HG03103 (cell line): Measurements from ENCODE around the gene KAT8.

Source experiments
- ATAC-seq: cut with Tn5 transposase; IDR thresholded peaks from one replicate; pipeline ENCODE4 v1.9.1; 2021; ENCODE audit warnings: low read depth; ENCODE audit not compliant: unreplicated experiment

KAT8 gene

GRCh38 chr16:31117384-31118222 lies at the start of gene KAT8:
Gene KAT8 (plus strand): TSS chr16:31117664. CDS start chr16:31117682, 18 bp downstream.
- ATAC-seq: peak; percentile 81

DNA sequence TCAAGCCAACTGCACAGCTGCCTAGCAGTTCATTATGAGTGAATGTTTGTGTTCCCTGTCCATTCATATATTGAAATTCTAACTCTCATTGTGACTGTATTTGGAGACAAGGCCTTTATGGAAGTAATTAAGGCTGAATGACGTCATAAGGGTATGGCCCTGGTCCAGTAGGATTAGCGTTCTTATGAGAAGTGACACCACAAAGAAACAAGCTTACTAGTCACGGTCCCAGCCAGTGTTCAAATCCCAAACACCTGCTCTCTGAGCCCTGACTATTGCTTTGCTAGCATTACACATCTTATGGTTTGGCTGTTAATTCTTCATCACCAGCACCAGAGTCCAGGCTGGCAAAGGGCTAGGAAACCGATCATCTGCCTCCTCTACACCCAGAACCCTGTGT lies 45.6 kb upstream of the KAT8 start:
- no peak for ATAC-seq

GRCh38 chr16:31072540-31073141 lies 44.8 kb upstream of the KAT8 start:
- ATAC-seq: peak; percentile 1

- peak; percentile 41 for ATAC-seq
These were observed 44.1 kb upstream of the KAT8 start for GRCh38 chr16:31073142-31073969.

- peak; percentile 59 for ATAC-seq
These were observed 43.3 kb upstream of the KAT8 start, which contains the start of the genes ZNF646 and ZNF668 for GRCh38 chr16:31073970-31074813. Gene ZNF646 (plus strand): TSS chr16:31074422. CDS start chr16:31076325, 1,903 bp downstream. Gene ZNF668 (minus strand): TSS chr16:31074240. CDS start chr16:31064459, 9,781 bp downstream.

- ATAC-seq: no peak
These were observed 42.7 kb upstream of the KAT8 start for GRCh38 chr16:31074814-31075183.

- no peak for ATAC-seq
These were observed 41.1 kb upstream of the KAT8 start for GRCh38 chr16:31076319-31076718.

DNA sequence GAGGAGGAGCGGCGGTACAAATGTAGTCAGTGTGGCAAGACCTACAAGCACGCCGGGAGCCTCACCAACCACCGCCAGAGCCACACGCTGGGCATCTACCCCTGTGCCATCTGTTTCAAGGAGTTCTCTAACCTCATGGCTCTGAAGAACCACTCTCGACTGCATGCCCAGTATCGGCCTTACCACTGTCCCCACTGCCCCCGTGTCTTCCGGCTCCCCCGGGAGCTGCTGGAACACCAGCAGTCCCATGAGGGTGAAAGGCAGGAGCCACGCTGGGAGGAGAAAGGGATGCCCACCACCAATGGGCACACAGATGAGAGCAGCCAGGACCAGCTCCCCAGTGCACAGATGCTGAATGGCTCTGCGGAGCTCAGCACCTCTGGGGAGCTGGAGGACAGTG lies 40.4 kb upstream of the KAT8 start:
- no peak for ATAC-seq

DNA sequence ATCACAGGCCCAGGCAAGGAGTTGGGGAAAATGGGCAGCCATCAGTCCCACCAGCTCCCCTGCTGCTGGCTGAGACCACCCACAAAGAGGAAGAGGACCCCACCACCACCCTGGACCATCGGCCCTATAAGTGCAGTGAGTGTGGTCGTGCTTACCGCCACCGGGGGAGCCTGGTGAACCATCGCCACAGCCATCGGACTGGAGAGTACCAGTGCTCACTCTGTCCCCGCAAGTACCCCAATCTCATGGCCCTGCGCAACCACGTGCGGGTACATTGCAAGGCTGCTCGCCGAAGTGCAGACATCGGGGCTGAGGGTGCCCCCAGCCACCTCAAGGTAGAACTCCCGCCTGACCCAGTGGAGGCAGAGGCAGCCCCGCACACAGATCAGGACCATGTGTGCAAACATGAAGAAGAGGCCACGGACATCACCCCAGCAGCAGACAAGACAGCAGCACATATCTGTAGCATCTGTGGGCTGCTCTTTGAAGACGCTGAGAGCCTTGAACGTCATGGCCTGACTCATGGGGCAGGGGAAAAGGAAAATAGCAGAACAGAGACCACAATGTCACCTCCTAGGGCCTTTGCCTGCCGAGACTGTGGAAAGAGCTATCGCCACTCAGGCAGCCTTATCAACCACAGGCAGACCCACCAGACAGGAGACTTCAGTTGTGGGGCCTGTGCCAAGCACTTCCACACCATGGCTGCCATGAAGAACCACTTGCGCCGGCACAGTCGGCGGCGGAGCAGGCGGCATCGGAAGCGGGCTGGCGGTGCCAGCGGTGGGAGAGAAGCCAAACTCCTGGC lies 39.7 kb upstream of the KAT8 start:
- ATAC-seq: no peak

DNA sequence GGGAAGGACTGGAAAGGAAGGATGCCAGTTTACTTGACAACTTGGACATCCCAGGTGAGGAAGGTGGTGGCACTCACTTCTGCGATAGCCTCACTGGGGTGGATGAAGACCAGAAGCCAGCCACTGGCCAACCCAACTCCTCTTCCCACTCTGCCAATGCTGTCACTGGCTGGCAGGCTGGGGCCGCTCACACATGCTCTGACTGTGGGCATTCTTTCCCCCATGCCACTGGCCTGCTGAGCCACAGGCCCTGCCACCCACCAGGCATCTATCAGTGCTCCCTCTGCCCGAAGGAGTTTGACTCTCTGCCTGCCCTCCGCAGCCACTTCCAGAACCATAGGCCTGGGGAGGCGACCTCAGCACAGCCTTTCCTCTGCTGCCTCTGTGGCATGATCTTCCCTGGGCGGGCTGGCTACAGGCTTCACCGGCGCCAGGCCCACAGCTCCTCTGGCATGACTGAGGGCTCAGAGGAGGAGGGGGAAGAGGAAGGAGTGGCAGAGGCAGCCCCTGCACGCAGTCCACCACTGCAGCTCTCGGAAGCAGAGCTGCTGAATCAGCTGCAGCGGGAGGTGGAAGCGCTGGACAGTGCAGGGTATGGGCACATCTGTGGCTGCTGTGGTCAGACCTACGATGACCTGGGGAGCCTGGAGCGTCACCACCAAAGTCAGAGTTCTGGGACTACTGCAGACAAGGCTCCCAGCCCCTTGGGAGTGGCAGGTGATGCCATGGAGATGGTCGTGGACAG lies 38.7 kb upstream of the KAT8 start:
- ATAC-seq: no peak

DNA sequence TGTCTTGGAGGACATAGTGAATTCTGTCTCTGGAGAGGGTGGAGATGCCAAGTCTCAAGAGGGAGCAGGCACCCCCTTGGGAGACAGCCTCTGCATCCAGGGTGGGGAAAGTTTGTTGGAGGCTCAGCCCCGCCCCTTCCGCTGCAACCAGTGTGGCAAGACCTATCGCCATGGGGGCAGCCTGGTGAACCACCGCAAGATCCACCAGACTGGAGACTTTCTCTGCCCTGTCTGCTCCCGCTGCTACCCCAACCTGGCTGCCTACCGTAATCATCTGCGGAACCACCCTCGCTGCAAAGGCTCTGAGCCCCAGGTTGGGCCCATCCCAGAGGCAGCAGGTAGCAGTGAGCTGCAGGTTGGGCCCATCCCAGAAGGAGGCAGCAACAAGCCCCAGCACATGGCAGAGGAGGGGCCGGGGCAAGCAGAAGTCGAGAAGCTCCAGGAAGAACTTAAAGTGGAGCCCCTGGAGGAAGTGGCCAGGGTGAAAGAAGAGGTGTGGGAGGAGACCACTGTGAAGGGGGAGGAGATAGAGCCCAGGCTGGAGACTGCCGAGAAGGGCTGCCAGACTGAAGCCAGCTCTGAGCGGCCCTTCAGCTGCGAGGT lies 38.0 kb upstream of the KAT8 start:
- no peak for ATAC-seq

- ATAC-seq: no peak
These were observed 37.3 kb upstream of the KAT8 start for GRCh38 chr16:31080035-31080629.

DNA sequence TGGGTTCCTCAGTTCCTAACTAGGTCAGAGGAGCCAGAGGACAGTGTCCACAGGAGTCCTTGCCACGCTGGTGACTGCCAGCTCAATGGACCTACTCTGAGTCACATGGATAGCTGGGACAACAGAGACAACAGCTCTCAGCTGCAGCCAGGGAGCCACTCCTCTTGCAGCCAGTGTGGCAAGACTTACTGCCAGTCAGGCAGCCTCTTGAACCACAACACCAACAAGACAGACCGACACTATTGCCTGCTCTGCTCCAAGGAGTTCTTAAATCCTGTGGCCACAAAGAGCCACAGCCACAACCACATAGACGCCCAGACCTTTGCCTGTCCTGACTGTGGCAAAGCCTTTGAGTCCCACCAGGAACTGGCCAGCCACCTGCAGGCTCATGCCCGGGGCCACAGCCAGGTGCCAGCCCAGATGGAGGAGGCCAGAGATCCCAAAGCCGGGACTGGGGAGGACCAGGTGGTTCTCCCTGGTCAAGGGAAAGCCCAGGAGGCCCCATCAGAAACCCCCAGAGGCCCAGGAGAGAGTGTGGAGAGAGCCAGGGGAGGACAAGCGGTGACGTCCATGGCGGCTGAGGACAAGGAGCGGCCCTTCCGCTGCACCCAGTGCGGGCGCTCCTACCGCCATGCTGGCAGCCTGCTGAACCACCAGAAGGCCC lies 36.6 kb upstream of the KAT8 start:
- ATAC-seq: no peak

DNA sequence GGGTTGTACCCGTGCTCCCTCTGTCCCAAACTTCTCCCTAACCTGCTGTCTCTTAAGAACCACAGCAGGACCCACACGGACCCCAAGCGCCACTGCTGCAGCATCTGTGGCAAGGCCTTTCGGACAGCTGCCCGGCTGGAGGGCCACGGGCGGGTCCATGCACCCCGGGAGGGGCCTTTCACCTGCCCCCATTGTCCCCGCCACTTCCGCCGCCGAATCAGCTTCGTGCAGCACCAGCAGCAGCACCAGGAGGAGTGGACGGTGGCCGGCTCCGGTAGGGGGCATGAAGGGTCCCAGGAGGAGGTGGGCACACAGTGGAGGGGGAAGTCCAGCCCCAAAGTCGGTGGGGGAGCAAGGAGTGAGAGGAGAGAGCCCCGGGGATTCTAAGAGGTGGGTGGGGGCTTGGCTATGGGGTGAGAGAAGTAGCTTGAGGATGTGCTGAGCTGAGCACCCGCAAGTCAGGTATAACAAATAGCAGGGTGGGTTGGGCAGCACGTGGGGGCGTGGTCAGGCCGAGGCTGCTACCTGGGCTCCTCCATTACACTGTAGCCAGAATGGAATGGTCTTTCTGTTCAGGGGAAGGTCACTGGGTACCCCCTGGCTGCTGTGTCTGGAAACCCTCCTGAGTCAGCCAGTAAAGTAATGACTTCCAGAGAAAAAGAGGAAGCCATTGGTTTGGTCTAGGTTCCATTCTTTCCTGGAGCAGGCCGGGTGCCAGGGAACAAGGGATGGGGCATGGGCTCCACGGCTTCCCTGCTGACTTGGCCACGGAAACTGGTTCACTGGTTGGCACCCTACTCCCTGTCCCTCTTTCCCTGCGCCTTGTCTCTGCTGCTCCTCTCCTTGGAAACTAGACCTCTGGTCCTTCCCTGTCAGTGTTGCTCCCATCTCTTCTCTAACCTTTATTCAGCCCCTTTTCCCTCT lies 35.8 kb upstream of the KAT8 start:
- ATAC-seq: no peak

DNA sequence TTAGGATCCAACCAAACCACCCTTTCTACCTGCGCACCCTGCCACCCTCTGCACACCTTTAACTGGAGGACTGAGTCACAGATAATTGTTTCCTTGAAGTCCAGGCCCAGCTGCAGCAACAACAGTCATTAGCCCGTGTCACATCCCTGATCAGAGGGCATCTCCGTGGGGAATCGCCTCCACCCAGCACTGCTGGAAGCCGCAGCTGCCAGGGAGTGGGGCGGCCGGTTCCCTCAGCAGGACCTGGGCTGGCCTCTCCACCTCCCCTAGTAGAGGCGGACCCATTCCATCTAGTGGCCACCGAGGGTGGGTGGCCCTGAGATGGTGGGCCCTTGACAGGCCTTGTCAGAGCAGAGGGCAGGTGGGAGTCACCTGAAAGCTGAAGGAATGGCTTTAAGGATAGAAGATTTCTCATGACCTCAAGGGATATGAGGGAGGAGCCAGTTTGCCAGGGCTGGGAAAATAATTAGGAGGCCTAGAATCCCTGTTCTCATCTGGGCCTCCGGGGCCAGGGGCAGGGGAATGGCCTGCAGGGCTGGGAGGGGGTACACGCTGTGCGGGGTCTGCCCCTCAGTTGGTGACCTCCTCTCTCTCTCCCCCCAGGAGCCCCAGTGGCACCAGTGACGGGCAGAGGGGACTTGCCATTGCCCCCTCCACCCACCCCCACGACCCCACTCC lies 35.0 kb upstream of the KAT8 start:
- no peak for ATAC-seq

DNA sequence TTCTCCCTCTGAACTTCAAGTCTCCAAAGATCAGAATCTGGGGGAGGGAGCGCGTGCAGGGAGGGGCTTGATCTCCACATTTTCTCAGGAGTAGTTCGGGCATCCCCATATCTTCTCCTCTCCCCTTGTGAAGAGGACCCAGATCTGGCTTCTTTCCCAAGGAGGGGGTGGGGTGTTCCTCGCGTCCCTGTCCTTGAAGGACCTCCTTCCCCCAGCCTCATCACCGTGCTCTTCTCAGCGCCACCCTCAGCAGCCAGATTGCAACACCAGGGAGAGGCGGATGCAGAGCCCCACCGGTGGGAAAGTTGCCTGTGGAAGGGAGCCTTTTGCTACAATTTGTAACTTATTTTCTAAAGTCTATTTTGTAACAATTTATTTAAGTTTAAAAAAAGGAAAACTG lies 34.4 kb upstream of the KAT8 start:
- ATAC-seq: no peak
